NCI-H2227 treated with DMSO at 0.1 percent for 48 hours (cell line): ENCODE measurements around the gene MICAL2.

ENCODE experiments used
- DNase-seq: peaks from one replicate; lab custom pipeline; 2025; lab: John Stamatoyannopoulos, UW

Gene MICAL2

DNA sequence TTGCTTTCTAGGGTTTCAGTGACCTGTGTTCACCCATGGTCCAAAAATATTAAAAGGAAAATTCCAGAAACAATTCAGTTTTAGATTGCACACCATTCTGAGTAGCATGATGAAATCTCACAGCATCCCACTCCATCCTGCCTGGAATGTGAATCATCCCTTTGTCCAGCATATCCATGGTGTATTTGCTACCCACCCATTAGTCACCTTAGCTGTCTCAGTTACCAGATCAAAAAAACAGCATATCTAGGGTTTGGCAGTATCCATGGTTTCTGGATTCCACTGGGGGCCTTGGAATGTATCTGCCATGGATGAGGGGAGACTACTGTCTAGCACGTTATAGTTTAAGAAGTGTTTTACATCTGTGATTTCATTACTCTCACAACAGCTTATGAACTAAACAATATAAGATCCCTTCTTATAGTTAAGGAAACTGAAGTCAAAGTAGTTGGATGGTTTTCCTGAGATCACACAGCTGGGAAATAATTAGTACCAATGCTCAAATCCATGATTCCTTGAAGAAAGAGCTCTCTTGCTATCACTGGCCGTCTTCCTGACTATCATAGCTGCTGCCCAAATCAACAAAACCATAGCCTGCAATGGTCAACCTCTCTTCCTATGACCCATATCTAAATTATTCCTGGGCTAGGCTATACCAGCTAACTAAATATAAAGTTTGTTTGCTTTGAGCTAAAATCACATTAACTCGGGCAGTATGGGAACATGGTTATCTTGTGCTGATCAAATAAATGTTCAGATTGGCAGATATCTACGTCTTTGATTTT, 122.6 kb downstream of the MICAL2 start:
- no peak for DNase-seq

DNA sequence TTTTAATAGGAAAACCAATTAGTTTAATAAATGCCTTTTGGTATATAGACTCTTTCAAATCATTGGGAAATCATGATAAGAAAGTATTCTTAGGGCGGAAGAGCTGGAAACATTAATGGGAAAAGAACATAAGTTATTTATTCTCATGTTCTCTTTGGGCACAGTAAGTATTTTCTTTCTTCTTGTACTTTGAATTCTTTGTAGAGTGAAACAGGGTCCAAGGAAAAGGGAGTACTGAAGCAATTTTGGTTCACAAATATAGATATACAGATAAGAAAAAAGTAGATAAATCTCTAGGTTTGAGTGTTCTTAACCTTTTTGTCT, 123.2 kb downstream of the MICAL2 start:
- DNase-seq = no peak

DNA sequence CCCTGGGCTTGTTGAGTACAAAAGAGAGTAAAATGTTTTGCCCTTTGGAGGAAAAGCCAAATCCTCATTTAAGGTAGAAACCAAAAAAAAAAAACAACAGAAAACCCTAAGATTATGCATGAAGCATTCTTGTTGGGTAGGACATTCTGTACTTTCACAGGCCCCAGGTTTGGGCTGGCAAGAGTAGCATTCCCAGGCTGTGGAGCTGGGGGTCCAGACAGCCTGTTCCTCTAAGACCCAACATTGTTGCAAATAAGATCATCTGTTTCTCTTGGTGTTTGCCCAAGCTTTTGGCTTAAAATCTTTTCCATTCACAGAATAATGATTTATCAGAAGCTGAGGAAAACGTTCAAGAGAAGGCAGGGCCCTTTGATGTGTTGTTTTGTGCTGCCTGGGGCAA, 123.8 kb downstream of the MICAL2 start:
- no peak for DNase-seq

DNA sequence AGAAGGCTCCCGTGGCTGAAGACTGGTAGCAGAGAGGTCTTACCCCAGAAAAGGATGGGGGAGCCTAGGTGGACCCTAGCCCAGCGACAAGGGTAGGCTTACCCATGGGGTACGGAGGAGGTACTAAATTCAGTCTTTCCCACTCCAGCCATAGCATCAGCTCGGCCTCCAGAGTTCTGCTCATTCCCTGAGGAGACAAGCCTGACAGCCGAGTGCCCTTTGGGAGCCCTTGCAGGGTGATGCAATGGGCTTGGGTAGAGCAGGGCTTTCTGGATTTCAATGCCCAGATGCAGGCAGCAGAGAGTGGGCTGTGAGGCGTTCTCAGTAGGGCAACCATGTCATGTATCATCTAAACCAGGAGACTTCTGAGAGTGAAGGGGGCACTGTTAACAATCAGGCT, 124.7 kb downstream of the MICAL2 start:
- DNase-seq = no peak

DNA sequence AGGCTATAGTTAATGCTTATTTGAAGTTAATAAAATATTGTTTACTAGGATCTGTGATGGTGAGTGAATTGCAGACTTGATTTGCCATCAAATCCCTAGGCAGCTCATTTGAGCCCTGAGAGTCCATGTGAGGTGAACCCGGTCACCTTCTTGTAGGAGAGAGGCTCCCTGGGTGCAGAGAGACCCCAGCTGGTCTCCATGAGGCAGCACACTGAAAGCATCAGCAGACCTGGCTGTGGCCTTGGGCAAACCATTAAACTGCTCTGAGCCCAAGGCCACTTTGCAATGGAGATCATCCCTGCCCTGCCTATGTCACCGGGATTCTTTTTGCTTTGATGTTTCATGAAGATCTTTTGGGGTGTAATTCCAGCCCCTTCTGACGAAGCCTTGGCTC, 125.2 kb downstream of the MICAL2 start:
- DNase-seq = no peak

DNA sequence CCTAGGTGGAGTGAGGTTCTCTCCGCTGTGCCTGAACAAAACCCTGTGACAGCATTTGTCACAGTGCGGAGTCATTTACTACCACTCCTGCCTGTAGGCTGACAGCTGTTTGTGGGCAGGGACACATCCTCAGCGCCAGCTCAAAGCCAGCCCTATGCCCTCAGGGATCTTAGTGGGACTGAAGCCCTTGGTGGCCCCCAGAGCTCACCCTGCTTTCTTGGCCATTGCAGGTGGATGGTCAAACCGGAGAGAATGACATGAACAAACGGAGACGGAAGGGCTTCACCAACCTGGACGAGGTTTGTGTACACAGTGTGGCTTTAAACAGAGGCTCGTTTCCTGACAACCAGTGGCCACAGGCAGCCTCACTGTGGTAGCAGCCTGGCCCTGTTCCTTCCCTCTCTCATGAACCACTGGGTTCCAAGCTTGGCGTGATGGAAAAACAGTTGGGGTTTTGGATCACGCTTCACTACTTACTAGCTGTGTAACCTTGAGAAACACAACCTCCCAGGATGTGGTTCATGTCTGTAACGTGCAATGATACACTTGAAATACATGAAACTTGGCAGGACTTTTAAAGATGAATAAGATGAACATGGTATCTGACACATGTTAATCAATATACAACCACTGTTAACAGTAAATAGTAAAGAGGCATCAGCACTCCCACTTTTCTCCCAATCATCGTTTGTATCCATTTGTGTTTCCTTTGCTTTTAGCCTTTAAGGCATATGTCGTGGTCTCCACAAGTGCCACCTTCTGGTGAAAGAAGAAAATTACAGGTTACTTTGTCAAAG, 125.8 kb downstream of the MICAL2 start:
- DNase-seq = peak; percentile 46

DNA sequence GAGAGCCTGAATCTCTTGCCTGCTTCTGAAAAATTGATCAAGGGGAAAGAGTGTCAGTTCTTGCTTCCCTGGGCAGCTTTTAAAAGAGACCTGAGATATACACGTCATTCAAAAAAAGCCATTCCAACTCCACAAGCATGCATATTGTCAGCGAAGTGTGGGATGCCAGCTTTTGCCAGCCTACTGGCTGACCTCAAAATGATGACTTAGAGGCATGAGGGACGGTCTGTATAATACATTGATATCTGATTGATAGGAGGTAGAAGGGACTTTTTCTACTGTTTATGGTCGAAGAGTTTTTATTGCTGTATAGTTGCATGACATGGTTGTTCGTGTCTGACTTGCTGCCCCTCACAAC, 126.3 kb downstream of the MICAL2 start:
- no peak for DNase-seq

DNA sequence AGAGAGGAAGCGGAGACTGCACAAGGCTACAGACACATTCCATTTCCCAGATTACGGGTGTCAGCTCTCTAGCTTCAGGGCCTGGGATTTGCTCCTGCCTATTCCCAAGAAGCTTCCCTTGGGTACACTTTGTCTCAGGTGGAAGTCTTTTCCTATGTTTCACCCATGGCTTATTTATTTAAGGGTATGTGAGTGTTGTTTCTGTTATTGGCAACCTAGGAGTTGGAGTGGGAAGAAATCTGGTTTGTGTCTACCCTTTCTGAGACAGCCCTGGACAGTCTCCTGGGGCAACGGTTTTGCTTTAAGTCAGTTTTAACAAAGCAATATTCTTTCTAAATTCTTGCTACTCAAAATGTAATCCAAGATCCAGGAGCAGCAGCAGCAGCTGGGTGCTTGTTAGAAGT, 127.0 kb downstream of the MICAL2 start:
- DNase-seq = no peak

DNA sequence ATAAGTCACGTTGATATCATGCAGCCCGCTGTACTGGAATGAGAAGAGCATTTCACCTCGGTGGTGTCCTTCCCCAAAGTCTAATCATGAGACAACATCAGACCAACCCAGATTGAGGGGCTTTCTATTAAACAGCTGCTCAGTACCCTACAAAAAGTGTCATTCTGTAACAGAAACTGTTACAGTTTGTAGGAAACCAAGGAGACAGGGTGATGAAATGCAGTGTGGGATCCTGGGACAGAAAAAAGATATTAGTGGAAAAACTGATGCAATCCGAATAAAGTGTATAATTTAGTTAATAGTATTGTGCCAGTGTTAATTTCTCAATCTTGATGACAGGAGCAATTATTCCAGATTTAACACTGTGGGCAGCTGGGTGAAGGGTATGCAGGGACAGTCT, 128.0 kb downstream of the MICAL2 start:
- no peak for DNase-seq

DNA sequence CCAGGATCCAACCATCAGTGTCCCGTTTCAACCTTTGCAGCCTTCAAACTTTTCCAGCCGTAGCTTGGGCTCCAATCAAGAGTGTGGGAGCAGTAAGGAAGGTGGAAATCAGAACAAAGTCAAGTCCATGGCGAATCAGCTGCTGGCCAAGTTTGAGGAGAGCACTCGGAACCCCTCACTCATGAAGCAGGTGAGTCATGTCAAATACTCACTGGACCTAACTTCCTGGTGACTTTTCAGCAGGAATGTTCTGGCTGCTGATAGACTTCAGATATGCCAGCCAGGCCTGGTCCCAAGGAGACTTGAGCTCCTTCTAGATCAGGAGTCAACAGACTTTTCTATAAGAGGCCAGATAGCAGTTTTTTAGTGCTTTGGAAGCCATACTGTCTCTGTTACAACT, 129.0 kb downstream of the MICAL2 start:
- DNase-seq = no peak

DNA sequence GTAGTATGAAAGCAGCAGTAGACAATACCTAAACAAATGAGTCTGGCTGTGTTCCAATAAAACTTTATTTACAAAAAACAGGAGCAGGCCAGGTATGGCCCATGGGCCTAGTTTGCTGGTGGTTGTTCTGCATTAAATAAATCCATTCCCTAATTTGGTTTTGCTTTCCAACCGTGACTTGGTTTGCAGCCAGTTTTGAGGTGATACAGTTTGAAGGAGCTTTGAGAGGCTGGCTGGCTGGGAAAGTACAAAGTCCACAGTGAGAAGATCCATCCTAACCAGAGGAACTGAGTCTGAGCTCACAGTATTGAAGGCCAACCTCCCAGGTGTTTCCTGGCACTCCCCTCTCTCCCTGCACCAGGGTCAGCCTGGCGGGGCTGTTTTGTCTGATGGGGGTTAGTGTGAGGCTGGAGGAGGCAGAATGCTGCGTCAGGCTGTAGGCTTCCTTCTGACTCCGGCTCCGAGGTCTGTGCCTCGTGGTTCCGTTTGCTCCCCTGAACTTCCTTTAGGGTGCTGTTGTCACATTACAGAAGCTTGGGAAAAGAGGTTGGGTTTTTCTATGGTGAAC, 129.5 kb downstream of the MICAL2 start:
- no peak for DNase-seq

DNA sequence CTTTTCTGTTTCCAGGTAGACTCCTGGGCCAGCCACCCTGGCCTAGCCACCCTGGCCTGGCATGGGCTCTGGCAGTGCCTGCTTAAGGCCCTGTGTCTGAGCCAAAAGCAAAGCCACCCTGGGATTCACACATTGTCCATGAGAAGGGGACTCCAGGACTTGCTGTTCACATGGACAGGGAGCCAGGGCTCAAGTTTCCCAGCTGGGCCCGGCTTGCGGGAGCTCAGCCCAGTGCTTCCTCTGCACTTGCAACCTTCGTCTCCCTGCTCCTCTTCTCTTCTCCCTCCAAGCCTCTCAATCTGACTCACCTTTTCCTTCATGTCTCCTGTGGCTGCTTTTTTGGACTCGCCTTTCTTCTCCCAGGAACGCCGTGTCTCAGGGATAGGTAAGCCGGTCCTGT, 130.3 kb downstream of the MICAL2 start:
- no peak for DNase-seq

DNA sequence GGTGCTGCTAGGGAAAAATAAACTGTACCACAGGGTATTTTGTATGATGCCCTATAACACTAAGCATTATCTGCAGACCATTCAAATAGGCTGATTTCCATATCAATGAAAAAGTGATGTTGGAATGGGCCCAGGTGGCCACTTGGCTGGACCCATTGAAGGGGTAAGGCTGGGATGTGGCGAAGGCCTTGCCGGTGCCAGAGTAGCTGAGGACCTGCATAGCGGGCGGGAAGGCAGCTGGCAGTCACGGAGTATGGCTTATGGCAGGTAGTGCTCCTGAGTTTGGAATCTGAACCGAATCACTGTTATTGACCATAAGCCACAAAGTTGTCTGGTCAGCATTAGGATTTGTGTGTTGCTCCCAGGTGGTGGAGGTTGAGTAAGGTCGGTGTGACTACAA, 131.0 kb downstream of the MICAL2 start:
- no peak for DNase-seq

DNA sequence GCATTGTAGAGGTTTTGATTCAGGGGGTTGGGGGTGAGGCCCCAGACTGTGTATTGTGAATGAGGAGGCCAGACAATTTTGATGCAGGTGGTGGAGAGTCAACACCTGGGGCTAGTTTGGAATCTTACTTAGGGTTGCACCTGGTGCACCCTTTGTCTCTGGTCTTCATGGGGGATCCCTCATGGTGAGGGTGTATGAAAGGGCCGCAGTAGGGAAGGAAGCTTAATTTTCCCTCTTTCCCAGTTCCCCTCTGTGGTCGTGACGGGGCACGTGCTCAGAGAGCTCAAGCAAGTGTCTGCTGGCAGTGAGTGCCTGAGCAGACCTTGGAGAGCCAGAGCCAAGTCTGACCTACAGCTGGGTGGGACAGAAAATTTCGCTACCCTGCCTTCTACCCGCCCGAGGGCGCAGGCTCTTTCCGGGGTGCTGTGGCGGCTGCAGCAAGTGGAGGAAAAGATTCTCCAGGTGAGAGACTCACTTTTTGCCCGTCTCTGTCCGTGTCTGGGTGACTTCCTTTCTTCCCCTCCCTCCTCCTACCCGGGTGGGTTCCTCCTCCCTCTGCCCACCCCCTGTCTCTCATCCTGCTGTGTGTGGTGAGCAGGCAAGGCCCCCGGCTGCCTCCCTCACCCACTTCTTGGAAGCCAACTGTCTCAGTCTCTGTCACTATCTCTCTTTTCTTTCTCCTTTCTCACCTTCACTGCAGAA, 131.7 kb downstream of the MICAL2 start:
- DNase-seq = no peak

DNA sequence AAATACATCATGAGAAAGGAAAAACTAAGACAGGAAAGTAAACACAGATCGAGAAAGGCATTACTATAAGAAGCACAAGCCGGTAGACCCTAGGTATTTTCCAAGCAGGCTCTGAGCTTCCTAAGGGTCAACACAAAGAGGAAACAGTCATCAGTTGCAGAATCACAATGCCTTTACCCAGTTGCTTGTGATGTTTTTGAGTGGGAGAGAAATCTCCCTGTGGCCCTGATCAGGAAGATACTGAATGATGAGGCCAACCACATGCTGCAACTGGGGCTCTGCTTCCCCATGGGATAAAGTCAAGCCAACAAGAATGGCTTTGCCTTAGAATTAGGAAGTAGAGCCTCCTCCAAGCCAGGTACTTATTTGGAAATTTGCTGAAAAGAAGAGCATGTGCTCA, 132.6 kb downstream of the MICAL2 start:
- DNase-seq = no peak

DNA sequence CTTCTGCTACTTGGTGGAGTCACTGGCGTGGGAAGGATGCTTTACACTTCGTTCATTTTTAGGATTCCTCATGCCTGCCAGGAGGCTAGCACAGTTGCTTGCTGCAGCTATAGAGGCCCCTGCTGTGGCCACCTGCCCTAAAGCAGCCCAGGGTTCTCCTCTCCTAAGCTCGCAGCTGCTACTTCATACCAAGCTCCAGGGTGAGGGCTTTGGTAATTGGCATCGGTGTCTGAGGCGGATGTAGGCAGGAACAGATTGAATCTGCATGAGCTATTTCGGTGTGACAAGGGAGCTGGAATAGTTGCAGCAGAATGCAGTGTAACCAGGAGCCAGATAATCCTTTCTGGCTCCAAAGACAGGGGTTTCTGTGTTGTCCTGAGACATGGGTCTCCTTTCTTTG, 133.1 kb downstream of the MICAL2 start:
- DNase-seq = no peak

DNA sequence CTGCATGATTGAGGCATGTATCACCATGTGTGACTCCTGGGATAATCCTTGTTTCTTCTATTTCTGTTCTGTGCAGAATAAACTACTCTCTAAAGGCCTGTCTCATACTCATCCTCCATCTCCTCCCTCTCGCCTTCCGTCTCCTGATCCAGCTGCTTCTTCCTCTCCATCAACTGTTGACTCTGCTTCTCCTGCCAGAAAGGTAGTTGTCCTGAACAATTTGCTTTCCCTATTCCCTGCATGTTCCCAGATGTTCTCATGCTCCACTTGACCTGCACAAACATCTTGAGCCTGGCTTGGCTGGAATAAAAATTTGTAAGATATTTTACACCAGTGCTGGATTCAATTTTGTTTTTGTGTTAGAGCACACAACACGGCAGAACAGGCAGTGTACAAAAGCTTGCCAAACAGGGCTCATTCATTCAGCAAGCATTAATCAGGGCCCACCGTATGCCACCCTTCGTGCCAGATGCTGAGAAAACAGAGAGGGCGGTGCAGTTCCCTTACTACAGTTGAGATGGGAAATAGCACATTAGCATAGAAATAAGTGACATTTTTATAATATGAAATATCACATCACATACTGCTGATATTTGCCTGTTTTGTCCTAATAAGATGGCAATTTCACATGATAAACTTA, 133.6 kb downstream of the MICAL2 start:
- no peak for DNase-seq

DNA sequence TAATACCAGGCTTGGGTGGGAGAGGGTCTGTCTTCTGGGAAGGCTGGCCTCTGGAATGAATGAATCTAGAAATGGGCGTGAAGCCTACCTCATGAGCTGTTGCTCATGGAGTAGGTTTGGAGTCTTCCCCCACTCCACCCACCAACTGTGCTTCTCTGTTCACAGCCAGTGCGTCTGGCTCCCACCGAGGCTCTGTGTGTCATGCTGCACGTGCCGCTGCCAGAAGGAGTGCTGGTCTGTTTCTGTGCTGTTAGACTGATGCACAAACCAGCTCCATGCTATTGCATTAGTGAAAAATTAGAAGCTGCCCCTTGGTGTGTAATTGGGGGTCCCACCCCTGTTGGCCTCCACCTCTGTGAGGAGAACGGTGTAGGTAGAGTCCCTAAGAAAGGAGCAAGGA, 134.7 kb downstream of the MICAL2 start:
- DNase-seq = no peak

DNA sequence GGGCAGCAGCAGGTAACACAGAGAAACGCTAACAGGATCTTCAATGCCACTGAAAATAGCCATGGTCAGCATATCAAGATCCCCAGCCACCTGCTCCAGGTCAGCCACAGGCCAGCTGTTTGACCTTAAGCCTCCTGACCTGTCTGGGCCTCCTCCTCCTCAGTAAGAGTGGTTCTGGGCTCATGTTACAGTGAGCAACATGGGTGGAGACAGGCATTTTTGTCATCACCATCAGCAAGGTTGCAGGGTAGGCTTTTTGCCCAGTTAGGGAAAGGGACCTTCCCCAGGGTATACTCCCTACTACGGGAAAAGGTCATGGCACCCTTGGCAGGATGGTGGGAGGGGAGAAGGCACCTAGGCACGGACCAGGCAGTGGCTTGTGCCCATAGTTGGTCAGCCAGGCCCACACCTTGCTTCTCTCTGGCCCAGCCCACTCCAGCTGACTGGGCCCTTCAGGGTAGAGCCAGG, 135.2 kb downstream of the MICAL2 start:
- DNase-seq = no peak

DNA sequence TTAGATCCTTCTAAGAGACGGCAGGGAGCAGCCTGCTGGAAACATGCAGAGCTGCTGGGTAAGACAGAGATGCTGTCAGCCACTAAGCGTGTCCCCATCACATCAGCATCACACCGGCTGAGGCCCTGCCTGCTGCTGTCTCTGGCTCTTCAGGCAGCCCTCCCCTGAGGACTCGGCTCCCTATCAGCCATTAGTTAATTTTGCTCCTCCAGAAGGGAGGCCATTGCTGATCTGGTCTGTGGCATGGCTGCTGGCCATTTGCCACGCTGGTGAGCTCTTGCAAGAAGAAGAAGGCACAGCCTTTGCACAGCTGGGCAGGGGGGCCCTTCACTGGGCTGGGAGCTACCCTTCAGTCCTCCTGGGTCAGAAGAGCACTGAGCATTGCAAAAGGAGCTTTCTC, 135.8 kb downstream of the MICAL2 start:
- no peak for DNase-seq

DNA sequence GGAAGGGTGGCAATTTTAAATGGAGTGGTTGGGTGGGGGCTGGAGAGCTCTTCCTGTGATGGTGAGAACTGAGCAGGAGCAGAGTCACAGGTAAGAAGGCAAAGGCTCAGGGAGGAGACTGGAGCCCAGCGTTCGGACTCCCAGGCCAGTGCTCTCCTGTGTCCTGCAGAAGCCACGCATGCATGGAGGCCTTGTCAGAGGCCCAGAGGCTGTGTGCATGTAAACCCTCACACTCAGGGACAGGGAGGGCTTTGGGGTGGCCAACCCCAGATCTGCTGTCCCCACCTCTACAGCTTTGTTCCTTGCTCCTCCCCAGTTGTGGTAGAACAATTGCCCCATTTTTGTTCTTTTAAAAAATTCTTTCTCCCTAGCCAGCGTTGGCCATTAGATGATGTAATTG, 136.6 kb downstream of the MICAL2 start:
- no peak for DNase-seq

DNA sequence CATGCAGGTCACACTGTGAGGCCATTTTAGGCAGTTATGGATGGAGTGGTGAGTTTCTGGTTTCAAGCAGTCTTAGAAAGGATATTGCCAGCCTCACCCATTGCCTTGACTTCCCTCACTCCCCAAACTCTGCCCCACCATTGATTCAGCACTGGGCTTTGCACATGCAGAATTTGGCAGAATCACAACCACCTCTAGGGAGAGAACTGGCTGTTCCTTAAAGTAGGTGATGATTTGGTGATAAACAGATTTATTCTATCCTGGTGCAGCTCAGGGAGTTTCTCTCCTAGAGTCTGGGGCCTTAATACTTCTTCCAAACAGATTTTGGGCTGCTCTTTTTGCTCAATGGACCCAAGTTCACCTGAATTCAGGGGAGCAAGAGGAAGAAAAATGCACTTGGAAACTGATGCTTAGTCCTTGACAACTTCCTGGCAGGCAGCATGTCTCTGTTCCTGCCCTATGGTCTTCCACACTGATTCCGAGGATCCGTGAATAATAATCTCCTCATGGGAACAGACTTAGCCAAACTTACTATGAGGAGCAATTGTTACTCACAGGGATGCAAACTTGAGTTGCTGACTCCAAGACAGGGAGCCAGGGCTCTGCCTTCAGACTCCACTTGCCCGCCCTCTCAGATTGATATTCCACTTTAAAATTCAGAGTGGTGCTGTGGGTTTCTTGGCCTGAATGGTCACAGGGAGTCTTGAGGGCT, 137.3 kb downstream of the MICAL2 start:
- DNase-seq = no peak
